Measurements from ENCODE around the gene ZNF280D.

ZNF280D gene

DNA sequence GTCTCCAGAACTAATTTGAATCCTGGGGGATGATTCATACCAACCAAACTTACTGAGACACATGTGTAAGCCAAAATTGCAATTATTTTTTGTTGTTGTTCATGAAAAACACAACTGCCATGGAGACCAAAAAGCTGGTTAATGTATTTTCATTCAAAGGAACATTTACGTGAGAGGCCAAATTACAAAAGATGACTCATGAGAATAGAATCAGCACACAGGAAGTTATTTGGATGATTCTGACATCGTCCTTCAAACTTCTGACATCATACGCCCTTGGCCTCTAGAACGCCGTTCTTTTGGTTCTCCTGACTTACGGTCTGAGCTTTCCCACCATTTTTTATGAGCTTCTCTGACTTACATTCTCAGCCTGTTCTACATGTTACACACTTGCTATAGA lies 3.0 kb upstream of the ZNF280D start:
- Histone ChIP-seq H3K4me3 (ENCODE audit: insufficient read length, low read depth) (no peak overlapping the region), H3K9ac (ENCODE audit: insufficient read length, low read depth) (no peak overlapping the region), H3K36me3 (ENCODE audit: insufficient read depth, insufficient read length, low read length) (no peaks in the 10 kb centered on the region), H3K4me1 (ENCODE audit: insufficient read depth, insufficient read length) (no peaks in the 10 kb centered on the region), H3K9me3 (ENCODE audit: insufficient read depth, low read length) (peaks cover 40% of the 10 kb centered on the region), H3K27me3 (ENCODE audit: insufficient read depth, insufficient read length) (no peaks in the 10 kb centered on the region)
- no peak for TF ChIP-seq YY1 (IDR thresholded peaks at IDR 0.05; ENCODE audit: insufficient read depth, insufficient read length)
- DNase-seq (ENCODE audit: low read depth, low spot score) = no peak

DNA sequence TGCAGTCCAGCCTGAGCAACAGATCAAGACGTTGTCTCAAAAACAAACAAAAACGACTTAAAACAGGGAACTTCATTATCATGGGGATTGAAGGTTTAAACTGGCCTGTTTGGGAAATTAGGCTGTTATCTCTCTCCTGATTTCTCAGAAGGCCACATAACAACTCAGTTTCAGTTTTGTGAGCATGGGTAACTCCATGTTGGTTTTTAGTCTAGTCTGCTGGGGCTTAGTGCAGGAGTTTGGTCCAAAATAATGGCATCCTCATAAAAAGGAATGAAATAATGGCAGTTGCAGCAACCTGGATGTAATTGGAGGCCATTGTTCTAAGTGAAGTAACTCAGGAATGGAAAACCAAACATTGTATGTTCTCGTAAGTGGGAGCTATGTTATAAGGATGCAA lies 2.3 kb upstream of the ZNF280D start:
- DNase-seq (ENCODE audit: low read depth, low spot score) = no peak
- H3K9ac ChIP-seq (ENCODE audit: insufficient read length, low read depth) = no peak overlapping the region
- H3K4me1 ChIP-seq (ENCODE audit: insufficient read depth, insufficient read length) = no peaks in the 10 kb centered on the region
- no peak for TF ChIP-seq YY1 (IDR thresholded peaks at IDR 0.05; ENCODE audit: insufficient read depth, insufficient read length)
- TF ChIP-seq SUZ12 (IDR thresholded peaks at IDR 0.05; ENCODE audit: extremely low read depth, insufficient read depth, insufficient read length) = no peak
- no peak for TF ChIP-seq ZNF274 (IDR thresholded peaks at IDR 0.05; ENCODE audit: low read depth, low read length)
- H3K27me3 ChIP-seq (ENCODE audit: insufficient read depth, insufficient read length) = no peaks in the 10 kb centered on the region
- H3K36me3 ChIP-seq (ENCODE audit: insufficient read depth, insufficient read length, low read length) = no peaks in the 10 kb centered on the region
- H3K4me3 ChIP-seq (ENCODE audit: insufficient read length, low read depth) = no peak overlapping the region
- peaks cover 40% of the 10 kb centered on the region for H3K9me3 ChIP-seq (ENCODE audit: insufficient read depth, low read length)

DNA sequence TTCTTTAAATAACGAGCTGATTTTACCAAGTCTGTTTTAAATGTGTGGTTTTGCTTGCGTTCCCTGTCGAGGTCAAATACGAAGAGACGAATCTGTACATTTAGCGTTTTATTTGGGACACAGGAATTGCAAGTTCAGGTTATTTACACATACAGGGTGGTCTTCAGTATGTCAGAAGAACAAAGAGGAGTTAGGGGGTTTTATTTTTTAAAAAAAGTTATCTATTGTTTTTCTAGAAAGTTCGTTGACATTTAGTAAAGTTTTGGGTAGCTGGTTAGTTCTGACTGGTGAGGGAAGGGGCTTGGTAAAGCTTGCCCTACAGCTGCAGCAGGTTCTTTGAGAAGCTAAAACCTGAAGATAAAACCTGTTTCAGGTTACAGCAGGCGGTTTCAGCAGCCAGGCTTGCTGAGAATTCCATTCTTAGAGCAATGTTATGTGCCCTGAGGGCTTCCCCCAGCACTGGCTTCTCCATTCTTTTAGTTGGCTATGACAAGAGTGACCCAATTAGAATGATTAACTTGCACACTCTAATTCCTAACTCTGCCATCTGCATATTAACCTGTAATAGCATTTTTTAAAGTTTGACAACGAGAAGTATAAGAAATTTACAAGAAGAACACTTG lies 815 bp upstream of the ZNF280D start:
- H3K9me3 ChIP-seq (ENCODE audit: insufficient read depth, low read length) = peaks cover 40% of the 10 kb centered on the region
- TF ChIP-seq SUZ12 (IDR thresholded peaks at IDR 0.05; ENCODE audit: extremely low read depth, insufficient read depth, insufficient read length) = no peak
- TF ChIP-seq YY1 (IDR thresholded peaks at IDR 0.05; ENCODE audit: insufficient read depth, insufficient read length) = no peak
- no peak for TF ChIP-seq ZNF274 (IDR thresholded peaks at IDR 0.05; ENCODE audit: low read depth, low read length)
- H3K36me3 ChIP-seq (ENCODE audit: insufficient read depth, insufficient read length, low read length) = no peaks in the 10 kb centered on the region
- peak; percentile 25 for DNase-seq (ENCODE audit: low read depth, low spot score)
- H3K9ac ChIP-seq (ENCODE audit: insufficient read length, low read depth) = no peak overlapping the region
- no peaks in the 10 kb centered on the region for H3K27me3 ChIP-seq (ENCODE audit: insufficient read depth, insufficient read length)
- no peak overlapping the region for H3K4me3 ChIP-seq (ENCODE audit: insufficient read length, low read depth)
- no peaks in the 10 kb centered on the region for H3K4me1 ChIP-seq (ENCODE audit: insufficient read depth, insufficient read length)

DNA sequence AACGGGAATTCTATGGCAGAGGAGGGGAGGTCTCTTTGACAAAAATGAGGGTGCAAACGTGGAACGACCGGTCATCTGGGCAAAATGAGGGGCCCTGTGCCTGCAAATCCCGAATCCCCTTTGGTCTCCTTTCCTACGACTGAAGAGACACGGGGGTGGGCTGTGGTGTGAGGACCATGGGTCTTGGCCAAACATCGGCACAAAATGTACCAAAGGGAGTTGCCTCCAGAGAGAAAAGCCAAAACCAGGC lies 498 bp downstream of the ZNF280D start:
- Histone ChIP-seq H3K9me3 (ENCODE audit: insufficient read depth, low read length) (peaks cover 40% of the 10 kb centered on the region), H3K36me3 (ENCODE audit: insufficient read depth, insufficient read length, low read length) (no peaks in the 10 kb centered on the region), H3K4me3 (ENCODE audit: insufficient read length, low read depth) (no peak overlapping the region), H3K4me1 (ENCODE audit: insufficient read depth, insufficient read length) (no peaks in the 10 kb centered on the region), H3K9ac (ENCODE audit: insufficient read length, low read depth) (no peak overlapping the region), H3K27me3 (ENCODE audit: insufficient read depth, insufficient read length) (no peaks in the 10 kb centered on the region)
- TF ChIP-seq SUZ12 (IDR thresholded peaks at IDR 0.05; ENCODE audit: extremely low read depth, insufficient read depth, insufficient read length) (no peak), ZNF274 (IDR thresholded peaks at IDR 0.05; ENCODE audit: low read depth, low read length) (no peak)
- no peak for DNase-seq (ENCODE audit: low read depth, low spot score)

GRCh38 chr15:56732135-56732885 lies 999 bp downstream of the ZNF280D start:
- TF ChIP-seq SUZ12 (IDR thresholded peaks at IDR 0.05; ENCODE audit: extremely low read depth, insufficient read depth, insufficient read length) (no peak), ZNF274 (IDR thresholded peaks at IDR 0.05; ENCODE audit: low read depth, low read length) (no peak), YY1 (IDR thresholded peaks at IDR 0.05; ENCODE audit: insufficient read depth, insufficient read length) (no peak)
- H3K36me3 ChIP-seq (ENCODE audit: insufficient read depth, insufficient read length, low read length) = no peaks in the 10 kb centered on the region
- H3K9me3 ChIP-seq (ENCODE audit: insufficient read depth, low read length) = peaks cover 40% of the 10 kb centered on the region
- no peak overlapping the region for H3K4me3 ChIP-seq (ENCODE audit: insufficient read length, low read depth)
- H3K27me3 ChIP-seq (ENCODE audit: insufficient read depth, insufficient read length) = no peaks in the 10 kb centered on the region
- no peaks in the 10 kb centered on the region for H3K4me1 ChIP-seq (ENCODE audit: insufficient read depth, insufficient read length)
- H3K9ac ChIP-seq (ENCODE audit: insufficient read length, low read depth) = no peak overlapping the region
- DNase-seq (ENCODE audit: low read depth, low spot score) = no peak

DNA sequence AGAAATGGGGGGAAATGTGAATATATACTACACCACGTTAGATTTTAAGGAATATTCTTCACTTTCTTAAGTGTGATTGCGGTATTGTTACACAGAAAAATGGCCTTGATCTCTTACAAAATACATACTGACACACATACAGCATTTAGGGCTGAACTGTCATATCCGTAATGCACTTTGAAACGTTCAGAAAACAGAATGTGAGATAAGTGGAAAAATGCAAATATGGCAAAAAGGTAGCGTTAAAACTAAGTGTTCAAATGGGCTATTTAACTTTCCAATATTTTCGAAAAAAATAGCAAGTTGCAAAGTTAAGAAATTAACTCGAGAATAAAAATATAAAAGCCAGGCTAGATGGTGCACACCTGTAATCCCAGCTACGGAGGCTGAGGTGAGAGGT lies 1.8 kb downstream of the ZNF280D start:
- H3K4me3 ChIP-seq (ENCODE audit: insufficient read length, low read depth) = no peak overlapping the region
- no peaks in the 10 kb centered on the region for H3K4me1 ChIP-seq (ENCODE audit: insufficient read depth, insufficient read length)
- no peaks in the 10 kb centered on the region for H3K27me3 ChIP-seq (ENCODE audit: insufficient read depth, insufficient read length)
- no peak for TF ChIP-seq ZNF274 (IDR thresholded peaks at IDR 0.05; ENCODE audit: low read depth, low read length)
- no peak for TF ChIP-seq SUZ12 (IDR thresholded peaks at IDR 0.05; ENCODE audit: extremely low read depth, insufficient read depth, insufficient read length)
- TF ChIP-seq YY1 (IDR thresholded peaks at IDR 0.05; ENCODE audit: insufficient read depth, insufficient read length) = no peak
- peaks cover 38% of the 10 kb centered on the region for H3K9me3 ChIP-seq (ENCODE audit: insufficient read depth, low read length)
- no peaks in the 10 kb centered on the region for H3K36me3 ChIP-seq (ENCODE audit: insufficient read depth, insufficient read length, low read length)
- H3K9ac ChIP-seq (ENCODE audit: insufficient read length, low read depth) = no peak overlapping the region
- no peak for DNase-seq (ENCODE audit: low read depth, low spot score)

DNA sequence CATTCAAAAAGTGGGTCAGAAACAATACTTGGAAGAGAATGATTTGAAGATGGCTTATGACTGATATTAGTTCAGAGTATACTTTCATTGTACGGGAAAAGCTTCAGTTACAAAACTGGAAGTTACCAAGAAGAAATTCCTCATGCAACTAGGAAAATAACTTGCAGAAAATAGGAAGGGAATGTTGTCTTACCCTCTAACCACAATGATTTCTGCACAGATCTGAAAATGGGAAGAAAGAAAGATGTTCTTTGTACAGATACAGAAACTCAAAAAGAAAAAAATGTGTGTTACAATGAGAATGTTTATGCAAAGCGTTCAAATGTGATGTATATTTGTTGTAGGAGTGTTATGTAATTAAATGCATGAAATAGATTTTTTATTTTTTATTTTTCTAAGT lies 3.7 kb downstream of the ZNF280D start:
- H3K9me3 ChIP-seq (ENCODE audit: insufficient read depth, low read length) = peaks cover 19% of the 10 kb centered on the region
- no peak overlapping the region for H3K4me3 ChIP-seq (ENCODE audit: insufficient read length, low read depth)
- no peak for DNase-seq (ENCODE audit: low read depth, low spot score)
- no peaks in the 10 kb centered on the region for H3K4me1 ChIP-seq (ENCODE audit: insufficient read depth, insufficient read length)
- no peaks in the 10 kb centered on the region for H3K36me3 ChIP-seq (ENCODE audit: insufficient read depth, insufficient read length, low read length)
- H3K27me3 ChIP-seq (ENCODE audit: insufficient read depth, insufficient read length) = no peaks in the 10 kb centered on the region
- H3K9ac ChIP-seq (ENCODE audit: insufficient read length, low read depth) = no peak overlapping the region
- TF ChIP-seq YY1 (IDR thresholded peaks at IDR 0.05; ENCODE audit: insufficient read depth, insufficient read length) (no peak), ZNF274 (IDR thresholded peaks at IDR 0.05; ENCODE audit: low read depth, low read length) (no peak), SUZ12 (IDR thresholded peaks at IDR 0.05; ENCODE audit: extremely low read depth, insufficient read depth, insufficient read length) (no peak)
